Spleen (tissue), 11 donors: ENCODE results near the gene PINLYP. TPM values are rescaled to one million over a fixed set of nuclear protein-coding genes. Genes with fewer than 3 reads are reported as not detected.

Experiments used
- DNase-seq: peaks from one replicate; pipeline ENCODE4 v3.0.0-alpha.2; 2020
- H3K27ac ChIP-seq, 8 donors: fragments of 200-600 bp; sonication (generic) in 7 of 8; 1 replicate in 4 of 8; 2 replicates in 4 of 8; pipeline versions ENCODE4 v1.5.0 to v1.8.0; 2016 to 2021; ENCODE audit warnings: inconsistent platforms in 4 of 8, mild to moderate bottlenecking in 4 of 8, moderate library complexity in 1 of 8
- H3K27me3 ChIP-seq, 7 donors: fragments of 200-600 bp; sonication (generic) in 6 of 7; replicated peaks in 1 of 7; 1 replicate in 4 of 7; 2 replicates in 3 of 7; pipeline versions ENCODE4 v1.5.0 to v1.8.0; 2016 to 2021; ENCODE audit warnings: inconsistent platforms in 3 of 7, mild to moderate bottlenecking in 1 of 7
- H3K36me3 ChIP-seq, 6 donors: fragments of 200-600 bp; sonication (generic) in 5 of 6; 1 replicate in 4 of 6; 2 replicates in 2 of 6; pipeline versions ENCODE4 v1.5.0 to v1.8.0; 2016 to 2021; ENCODE audit warnings: inconsistent platforms in 2 of 6
- H3K4me1 ChIP-seq, 6 donors: fragments of 200-600 bp; sonication (generic) in 5 of 6; 1 replicate in 3 of 6; 2 replicates in 3 of 6; pipeline versions ENCODE4 v1.5.0 to v1.8.0; 2016 to 2021; ENCODE audit warnings: inconsistent platforms in 3 of 6
- H3K4me3 ChIP-seq, 8 donors: fragments of 200-600 bp; sonication (generic) in 7 of 8; 1 replicate in 4 of 8; 2 replicates in 4 of 8; pipeline versions ENCODE4 v1.5.0 to v1.8.0; 2016 to 2021; ENCODE audit warnings: inconsistent platforms in 4 of 8, mild to moderate bottlenecking in 4 of 8, moderate library complexity in 2 of 8
- H3K9me3 ChIP-seq, 8 donors: fragments of 200-600 bp; sonication (generic) in 7 of 8; 1 replicate in 4 of 8; 2 replicates in 4 of 8; pipeline versions ENCODE4 v1.5.0 to v1.8.0; 2016 to 2021; ENCODE audit warnings: inconsistent platforms in 4 of 8
- CTCF ChIP-seq, 11 experiments: fragments of 200-600 bp in 7 of 11; fragments of 450-650 bp in 4 of 11; sonication (generic) in 4 of 11; IDR thresholded peaks in 8 of 11; conservative IDR thresholded peaks in 3 of 11; 1 replicate in 7 of 11; 2 replicates in 4 of 11; pipeline versions ENCODE4 v1.4.0 to v1.8.0; 2016 to 2021; ENCODE audit warnings: antibody characterized with exemption in 11 of 11, inconsistent platforms in 4 of 11, mild to moderate bottlenecking in 1 of 11
- POLR2A ChIP-seq, 3 donors: fragments of 450-650 bp; IDR thresholded peaks; one replicate each; pipeline ENCODE4 v1.5.1; 2017; ENCODE audit warnings: antibody characterized with exemption in 3 of 3, mild to moderate bottlenecking in 1 of 3
- POLR2AphosphoS5 ChIP-seq, 3 donors: sonication (generic); formaldehyde crosslinking; IDR thresholded peaks; one replicate each; pipeline ENCODE4 v1.5.1; 2017; ENCODE audit warnings: antibody characterized with exemption in 3 of 3
- WGBS, 5 donors: extraction: QIAGEN DNeasy Blood & Tissue Kit in 3 of 5; methylation state at CpG; one replicate each; pipeline versions ENCODE4 v1.1.5 to v1.1.7; 2013 to 2018; 5-methylcytosine and 5-hydroxymethylcytosine counted together
- intact Hi-C: fragments of 100-400 bp; cut with DNase I; formaldehyde crosslinking; loops from one replicate; pipeline ENCODE4 v1.15.0; 2023; ENCODE audit warnings: low total_unique reads
- polyA plus RNA-seq, 3 donors: library from polyadenylated mRNA; stranded (reverse); fragments of 200-250 nt; gene quantifications; one replicate each; pipeline ENCODE4 v1.2.1, GENCODE V29; 2013
- total RNA-seq, 7 donors: library from RNA; depleted of rRNA in 3 of 7; stranded (reverse); fragments of >200 nt in 3 of 7; fragmentation: NEBNext Ultra II Directional in 4 of 7; extraction: Animal tissue kit (Norgen Biotek cat#: 25700) in 4 of 7; gene quantifications; one replicate each; pipeline versions ENCODE4 v1.1.0 to v1.2.1, GENCODE V29; 2016 to 2021
- donor health status: healthy with polysubstance abuse.
- donor health status: DM: no; HTN: no; CAD: no; lungs with moderate emphysema.
- donor health status: DM: no; HTN: no; CAD: no.
- donor health status: Bipolar disorder and iron deficiency.
- donor health status: healthy.
- donor health status: DM: no; HTN: no; CAD: no.
- donor health status: DM: yes; HTN: yes; CAD: no.

The PINLYP gene
- total and polyA plus RNA-seq, 10 donors: 2.0 to 10.5 (median 5.1) TPM

- Histone ChIP-seq H3K4me1 (peaks cover 0 to 24% (median 7%) of the 10 kb centered on the region in 6 donors), H3K27me3 (no peaks in the 10 kb centered on the region), H3K9me3 (no peaks in the 10 kb centered on the region), H3K27ac (no peak overlapping the region), H3K4me3 (no peak overlapping the region), H3K36me3 (peaks cover 0 to 100% (median 51%) of the 10 kb centered on the region in 6 donors)
- intact Hi-C loops: no loop called here
- no peak for TF ChIP-seq CTCF (IDR thresholded peaks at IDR 0.05 in 8 of 11, conservative IDR thresholded peaks at IDR 0.05 in 3 of 11)
- no peak for TF ChIP-seq POLR2A (IDR thresholded peaks at IDR 0.05)
- TF ChIP-seq POLR2AphosphoS5 (IDR thresholded peaks at IDR 0.05): no peak
- WGBS, 5 donors: 96 to 98% (median 97%) methylated on average over 15 of the region's 15 CpGs
- DNase-seq: peak; percentile 56
These were observed 21.2 kb upstream of the PINLYP start for GRCh38 chr19:43554317-43554895.

- no peaks in the 10 kb centered on the region for H3K27me3 ChIP-seq
- no peak overlapping the region for H3K27ac ChIP-seq
- H3K36me3 ChIP-seq: peaks cover 0 to 100% (median 47%) of the 10 kb centered on the region in 6 donors
- DNase-seq: peak; percentile 86
- H3K4me1 ChIP-seq: peaks cover 0 to 26% (median 7%) of the 10 kb centered on the region in 6 donors
- TF ChIP-seq POLR2AphosphoS5 (IDR thresholded peaks at IDR 0.05) (peak in 1 of 3 donors; percentile 38), POLR2A (IDR thresholded peaks at IDR 0.05) (no peak), CTCF (IDR thresholded peaks at IDR 0.05 in 8 of 11, conservative IDR thresholded peaks at IDR 0.05 in 3 of 11) (peak; percentile 36 to 86 (median 71))
- 34 to 43% (median 41%) methylated on average over 8 of the region's 8 CpGs for WGBS, 5 donors
- intact Hi-C loops: no loop called here
- H3K9me3 ChIP-seq: no peaks in the 10 kb centered on the region
- no peak overlapping the region for H3K4me3 ChIP-seq
These were observed 20.3 kb upstream of the PINLYP start for GRCh38 chr19:43555185-43555770.

- 86 to 91% (median 86%) methylated on average over 6 of the region's 6 CpGs for WGBS, 5 donors
- Histone ChIP-seq H3K36me3 (peaks cover 0 to 60% (median 13%) of the 10 kb centered on the region in 6 donors), H3K9me3 (no peaks in the 10 kb centered on the region), H3K27me3 (no peaks in the 10 kb centered on the region), H3K4me1 (peaks cover 14 to 68% (median 38%) of the 10 kb centered on the region in 6 donors), H3K27ac (peak overlapping the region in 1 of 8 donors; percentile 89), H3K4me3 (no peak overlapping the region)
- intact Hi-C loops: no loop called here
- peak; percentile 68 for DNase-seq
- TF ChIP-seq POLR2AphosphoS5 (IDR thresholded peaks at IDR 0.05) (no peak), POLR2A (IDR thresholded peaks at IDR 0.05) (no peak), CTCF (IDR thresholded peaks at IDR 0.05 in 8 of 11, conservative IDR thresholded peaks at IDR 0.05 in 3 of 11) (no peak)
These were observed 14.9 kb upstream of the PINLYP start for GRCh38 chr19:43560687-43561086.
